HEK293 (cell line): ENCODE data around the gene SIAH2.
A peak's percentile ranks its signal among the peaks of the same experiment; 100 is the strongest.

Experiments used
- CTCF ChIA-PET: fragments of 350-600 bp; formaldehyde crosslinking; extraction: SDS; loops from one replicate; lab custom pipeline; 2021; ENCODE audit warnings: antibody characterized with exemption; lab: Yijun Ruan, JAX
- POLR2A ChIA-PET: fragments of 300-600 bp; formaldehyde crosslinking; extraction: SDS; loops from one replicate; lab custom pipeline; 2020; ENCODE audit warnings: antibody characterized with exemption, inconsistent platforms; lab: Yijun Ruan, JAX
- H3K27ac ChIP-seq: fragments of 200-500 bp; sonication (Bioruptor generic); 2 replicates; pipeline ENCODE4 v1.5.1; 2014; ENCODE audit warnings: low read depth, low read length, control low read depth, inconsistent platforms; ENCODE audit errors: extremely low read depth
- H3K36me3 ChIP-seq, 2 experiments: fragments of 200-500 bp in 1 of 2; sonication (Bioruptor generic) in 1 of 2; 1 replicate in 1 of 2; 2 replicates in 1 of 2; pipeline ENCODE4 v1.5.1; 2014 to 2017; ENCODE audit warnings: inconsistent platforms in 2 of 2, low read length in 2 of 2; ENCODE audit not compliant: control insufficient read depth in 2 of 2, insufficient read depth in 1 of 2
- H3K4me1 ChIP-seq: fragments of 200-500 bp; sonication (Bioruptor generic); 2 replicates; pipeline ENCODE4 v1.5.1; 2014; ENCODE audit warnings: mild to moderate bottlenecking, low read length, inconsistent platforms; ENCODE audit not compliant: control insufficient read depth, insufficient read depth
- H3K4me3 ChIP-seq: 2 replicates; pipeline ENCODE4 v1.5.1; 2011; ENCODE audit warnings: low read depth, mild to moderate bottlenecking, control low read depth, low read length, moderate library complexity
- H3K9me3 ChIP-seq: fragments of 200-500 bp; sonication (Bioruptor generic); 2 replicates; pipeline ENCODE4 v1.5.1; 2014; ENCODE audit warnings: low read depth, low read length, inconsistent platforms; ENCODE audit not compliant: control insufficient read depth, insufficient read depth
- BCL11A ChIP-seq: fragments of 450-650 bp; formaldehyde crosslinking; IDR thresholded peaks from 2 replicates; pipeline ENCODE4 v1.5.1; 2016; ENCODE audit warnings: low read depth, missing biosample characterization, missing genetic modification characterization
- BCL6B ChIP-seq: fragments of 450-650 bp; formaldehyde crosslinking; IDR thresholded peaks from 2 replicates; pipeline ENCODE4 v1.5.1; 2017; ENCODE audit warnings: missing biosample characterization, missing genetic modification characterization
- HOXC10 ChIP-seq: sonication (generic); formaldehyde crosslinking; IDR thresholded peaks from 2 replicates; pipeline ENCODE4 v1.8.1; 2023; ENCODE audit warnings: mild to moderate bottlenecking, missing genetic modification reagents
- KLF1 ChIP-seq: fragments of 450-650 bp; formaldehyde crosslinking; IDR thresholded peaks from 2 replicates; pipeline ENCODE4 v1.5.1; 2016; ENCODE audit warnings: missing biosample characterization, missing genetic modification characterization
- MZF1 ChIP-seq: fragments of 450-650 bp; formaldehyde crosslinking; IDR thresholded peaks from 2 replicates; pipeline ENCODE4 v1.5.1; 2017; ENCODE audit warnings: missing biosample characterization, missing genetic modification characterization, borderline replicate concordance
- OSR2 ChIP-seq: fragments of 450-650 bp; formaldehyde crosslinking; IDR thresholded peaks from 2 replicates; pipeline ENCODE4 v1.5.1; 2016; ENCODE audit warnings: missing biosample characterization, missing genetic modification characterization
- SETDB1 ChIP-seq: IDR thresholded peaks from one replicate; pipeline ENCODE4 v1.6.1; 2017; ENCODE audit warnings: mild to moderate bottlenecking, low read length, moderate library complexity, mixed read lengths; ENCODE audit not compliant: insufficient read length
- SP2 ChIP-seq: fragments of 450-650 bp; formaldehyde crosslinking; IDR thresholded peaks from 2 replicates; pipeline ENCODE4 v1.5.1; 2016; ENCODE audit warnings: missing biosample characterization, missing genetic modification characterization
- SP3 ChIP-seq: fragments of 450-650 bp; formaldehyde crosslinking; IDR thresholded peaks from 2 replicates; pipeline ENCODE4 v1.5.1; 2016; ENCODE audit warnings: missing biosample characterization, missing genetic modification characterization
- ZBTB44 ChIP-seq: fragments of 450-650 bp; IDR thresholded peaks from 2 replicates; pipeline ENCODE4 v1.5.1; 2018; ENCODE audit warnings: missing biosample characterization, mild to moderate bottlenecking, missing genetic modification characterization
- ZBTB6 ChIP-seq: fragments of 450-650 bp; formaldehyde crosslinking; IDR thresholded peaks from 2 replicates; pipeline ENCODE4 v1.5.1; 2017; ENCODE audit warnings: missing biosample characterization, missing genetic modification characterization
- ZBTB8A ChIP-seq: fragments of 450-650 bp; formaldehyde crosslinking; IDR thresholded peaks from 2 replicates; pipeline ENCODE4 v1.5.1; 2016; ENCODE audit warnings: missing biosample characterization, missing genetic modification characterization
- ZFP3 ChIP-seq: fragments of 450-650 bp; formaldehyde crosslinking; IDR thresholded peaks from 2 replicates; pipeline ENCODE4 v1.5.1; 2016; ENCODE audit warnings: low read depth, missing biosample characterization, missing genetic modification characterization
- ZFP37 ChIP-seq: fragments of 450-650 bp; formaldehyde crosslinking; IDR thresholded peaks from 2 replicates; pipeline ENCODE4 v1.5.1; 2016; ENCODE audit warnings: missing biosample characterization, missing genetic modification characterization
- ZNF132 ChIP-seq: fragments of 450-650 bp; formaldehyde crosslinking; IDR thresholded peaks from 2 replicates; pipeline ENCODE4 v1.5.1; 2017; ENCODE audit warnings: missing biosample characterization, missing genetic modification characterization, borderline replicate concordance
- ZNF146 ChIP-seq: fragments of 450-650 bp; formaldehyde crosslinking; IDR thresholded peaks from 2 replicates; pipeline ENCODE4 v1.5.1; 2016; ENCODE audit warnings: missing biosample characterization, missing genetic modification characterization
- ZNF366 ChIP-seq: fragments of 450-650 bp; formaldehyde crosslinking; conservative IDR thresholded peaks from 2 replicates; pipeline ENCODE4 v1.5.1; 2016; ENCODE audit warnings: missing biosample characterization, missing genetic modification characterization
- ZNF518A ChIP-seq: fragments of 450-650 bp; formaldehyde crosslinking; conservative IDR thresholded peaks from 2 replicates; pipeline ENCODE4 v1.5.1; 2016; ENCODE audit warnings: low read depth, missing biosample characterization, missing genetic modification characterization
- ZNF529 ChIP-seq: fragments of 450-650 bp; formaldehyde crosslinking; IDR thresholded peaks from 2 replicates; pipeline ENCODE4 v1.5.1; 2017; ENCODE audit warnings: missing genetic modification characterization, missing biosample characterization; ENCODE audit not compliant: insufficient replicate concordance
- ZNF621 ChIP-seq: fragments of 450-650 bp; formaldehyde crosslinking; IDR thresholded peaks from 2 replicates; pipeline ENCODE4 v1.5.1; 2017; ENCODE audit warnings: missing biosample characterization, missing genetic modification characterization
- ZNF677 ChIP-seq: fragments of 450-650 bp; IDR thresholded peaks from 2 replicates; pipeline ENCODE4 v1.5.0; 2018; ENCODE audit warnings: missing biosample characterization, mild to moderate bottlenecking, missing genetic modification characterization, moderate library complexity
- ZNF701 ChIP-seq: fragments of 450-650 bp; formaldehyde crosslinking; IDR thresholded peaks from 2 replicates; pipeline ENCODE4 v1.5.1; 2016; ENCODE audit warnings: missing biosample characterization, missing genetic modification characterization

Gene SIAH2

GRCh38 chr3:150703299-150703755, 59.6 kb downstream of the SIAH2 start:
- ChIA-PET POLR2A (interaction anchor here (0.6 to 1.1 kb wide), 7 partner anchors 68 to 386 kb away, joined by 3 to 12 read pairs (median 4); partner anchors contain the start of genes EIF2A, SELENOT and SERP1), CTCF (interaction anchor here (0.6 kb wide), 1 partner anchor 249 kb away, joined by 3 read pairs; no protein-coding TSS in a partner anchor)
- Histone ChIP-seq H3K36me3 (peaks cover 0 to 4% of the 10 kb centered on the region in 2 experiments; a peak in 1 of 3 replicates), H3K9me3 (no peaks in the 10 kb centered on the region), H3K4me1 (no peaks in the 10 kb centered on the region), H3K4me3 (peak overlapping the region; percentile 62), H3K27ac (no peak overlapping the region)
- TF ChIP-seq ZBTB6 (tag by site-specific recombination) (no peak), MZF1 (tag by site-specific recombination) (no peak), ZNF146 (tag by site-specific recombination) (no peak), ZNF529 (tag by site-specific recombination) (no peak), SP3 (tag by site-specific recombination) (peak; percentile 72), ZNF701 (tag by site-specific recombination) (no peak), ZFP37 (tag by site-specific recombination) (0 out of 2 replicates have a peak, but pooled peaks have one; percentile 73), SP2 (tag by site-specific recombination) (0 out of 2 replicates have a peak, but pooled peaks have one; percentile 33), SETDB1 (peak; percentile 32)

- no peaks in the 10 kb centered on the region for H3K9me3 ChIP-seq
- CTCF ChIA-PET: interaction anchor here (0.8 kb wide), 1 partner anchor 515 kb away, joined by 3 read pairs; no protein-coding TSS in a partner anchor
- TF ChIP-seq KLF1 (tag by site-specific recombination): 0 out of 2 replicates have a peak, but pooled peaks have one; percentile 10
- TF ChIP-seq ZNF677 (tag by site-specific recombination): no peak
- TF ChIP-seq, all 188 proteins: peak for 1
- POLR2A ChIA-PET: interaction anchor here (0.7 kb wide), 1 partner anchor 1155 kb away, joined by 3 read pairs; no protein-coding TSS in a partner anchor
- no peaks in the 10 kb centered on the region for H3K4me1 ChIP-seq
- H3K4me3 ChIP-seq: no peak overlapping the region
- no peak overlapping the region for H3K27ac ChIP-seq
- H3K36me3 ChIP-seq: no peaks in the 10 kb centered on the region
Observed at GRCh38 chr3:150699068-150699639, 63.8 kb downstream of the SIAH2 start.

- Histone ChIP-seq H3K36me3 (no peaks in the 10 kb centered on the region), H3K27ac (no peak overlapping the region), H3K4me1 (no peaks in the 10 kb centered on the region), H3K9me3 (no peaks in the 10 kb centered on the region), H3K4me3 (no peak overlapping the region)
- POLR2A ChIA-PET: no interaction called here
- CTCF ChIA-PET: interaction anchor here (0.6 kb wide), 1 partner anchor 390 kb away, joined by 3 read pairs; no protein-coding TSS in a partner anchor
- TF ChIP-seq HOXC10 (CRISPR knock-in tag) (no peak), BCL6B (tag by site-specific recombination) (no peak), BCL11A (no peak), ZBTB44 (tag by site-specific recombination) (no peak), ZNF132 (tag by site-specific recombination) (no peak), OSR2 (tag by site-specific recombination) (no peak), KLF1 (tag by site-specific recombination) (no peak), ZNF621 (tag by site-specific recombination) (no peak), ZFP3 (tag by site-specific recombination) (no peak), ZNF518A (tag by site-specific recombination) (no peak), ZBTB8A (no peak), ZNF366 (tag by site-specific recombination) (no peak)
Observed at GRCh38 chr3:150697646-150698045, 65.3 kb downstream of the SIAH2 start.
